ENCODE results near the gene KDM2A.

KDM2A gene

DNA sequence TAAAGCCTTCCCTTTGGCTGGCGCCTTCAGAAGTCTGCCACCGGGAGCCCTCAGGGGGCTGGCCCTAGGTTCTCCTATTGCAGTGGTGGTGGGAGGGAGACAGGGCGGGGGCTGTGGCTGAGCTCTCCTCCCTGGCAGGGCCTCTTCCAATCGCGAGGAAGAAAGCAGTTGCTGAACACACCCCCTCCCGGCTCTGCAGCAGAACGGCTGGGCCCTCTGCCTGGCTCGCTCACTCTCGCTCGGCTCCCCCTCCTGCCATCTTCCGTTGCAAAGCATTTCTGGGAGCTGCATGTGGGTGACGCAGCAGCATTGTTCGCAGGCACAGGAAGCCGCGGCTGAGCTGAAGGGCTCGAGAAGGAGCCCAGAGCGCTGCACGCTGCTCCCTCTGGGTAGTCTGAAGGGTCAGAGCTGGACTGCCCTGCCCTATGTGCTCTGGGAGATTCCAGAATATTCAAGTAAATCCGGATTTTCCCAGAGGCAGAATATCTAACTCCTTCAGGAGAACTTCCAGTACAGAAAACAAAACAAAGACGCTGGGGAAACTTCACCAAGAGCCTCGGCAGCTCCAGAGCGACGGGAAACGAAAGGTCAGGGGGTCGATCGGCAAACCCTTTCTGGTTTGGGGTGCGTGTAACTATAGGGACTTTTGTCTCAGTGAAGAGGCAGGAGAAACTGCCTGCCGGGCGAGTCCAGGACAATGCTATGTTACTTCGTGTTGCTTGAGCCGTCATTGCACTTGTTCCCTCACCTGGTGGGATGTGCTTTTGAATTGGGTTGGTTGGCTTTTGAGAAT is 120.9 kb downstream of the KDM2A start (continued):
- TF ChIP-seq ZBTB1 (tag by site-specific recombination; IDR thresholded peaks at IDR 0.05) (no peak), OSR2 (tag by site-specific recombination; IDR thresholded peaks at IDR 0.05) (peak; percentile 88), MYNN (tag by site-specific recombination; IDR thresholded peaks at IDR 0.05; ENCODE audit: borderline replicate concordance) (no peak), ZEB2 (tag by site-specific recombination; IDR thresholded peaks at IDR 0.05) (peak; percentile 15; the same call in 1 of the 2 replicates), ZNF629 (tag by site-specific recombination; IDR thresholded peaks at IDR 0.05) (peak; percentile 74), YY1 (tag by site-specific recombination; IDR thresholded peaks at IDR 0.05) (peak; percentile 20; the same call in 1 of the 2 replicates), ZNF350 (tag by site-specific recombination; IDR thresholded peaks at IDR 0.05) (no peak), KLF10 (tag by site-specific recombination; IDR thresholded peaks at IDR 0.05) (peak; percentile 87), ZNF561 (tag by site-specific recombination; IDR thresholded peaks at IDR 0.05; ENCODE audit: borderline replicate concordance) (peak; percentile 30; the same call in 1 of the 2 replicates), ZNF155 (tag by site-specific recombination; IDR thresholded peaks at IDR 0.05) (no peak), KLF16 (tag by site-specific recombination; IDR thresholded peaks at IDR 0.05) (0 out of 2 replicates have a peak, but pooled peaks have one; percentile 39), ZNF600 (tag by site-specific recombination; IDR thresholded peaks at IDR 0.05) (peak; percentile 67; the same call in 1 of the 2 replicates), HOXC10 (CRISPR knock-in tag; IDR thresholded peaks at IDR 0.05) (no peak), ZNF596 (tag by site-specific recombination; IDR thresholded peaks at IDR 0.05) (peak; percentile 93), KLF7 (tag by site-specific recombination; IDR thresholded peaks at IDR 0.05; ENCODE audit: borderline replicate concordance) (no peak), ZBTB21 (tag by site-specific recombination; IDR thresholded peaks at IDR 0.05) (0 out of 2 replicates have a peak, but pooled peaks have one; percentile 27), ZNF174 (tag by site-specific recombination; IDR thresholded peaks at IDR 0.05) (no peak), ZNF169 (tag by site-specific recombination; IDR thresholded peaks at IDR 0.05) (no peak), ZNF707 (tag by site-specific recombination; IDR thresholded peaks at IDR 0.05) (no peak), ZIC2 (tag by site-specific recombination; IDR thresholded peaks at IDR 0.05) (no peak), ZNF529 (tag by site-specific recombination; IDR thresholded peaks at IDR 0.05; ENCODE audit: insufficient replicate concordance) (no peak), ZBTB48 (tag by site-specific recombination; IDR thresholded peaks at IDR 0.05) (peak; percentile 30; the same call in 1 of the 2 replicates)
- TF ChIP-seq, protein P1, sequence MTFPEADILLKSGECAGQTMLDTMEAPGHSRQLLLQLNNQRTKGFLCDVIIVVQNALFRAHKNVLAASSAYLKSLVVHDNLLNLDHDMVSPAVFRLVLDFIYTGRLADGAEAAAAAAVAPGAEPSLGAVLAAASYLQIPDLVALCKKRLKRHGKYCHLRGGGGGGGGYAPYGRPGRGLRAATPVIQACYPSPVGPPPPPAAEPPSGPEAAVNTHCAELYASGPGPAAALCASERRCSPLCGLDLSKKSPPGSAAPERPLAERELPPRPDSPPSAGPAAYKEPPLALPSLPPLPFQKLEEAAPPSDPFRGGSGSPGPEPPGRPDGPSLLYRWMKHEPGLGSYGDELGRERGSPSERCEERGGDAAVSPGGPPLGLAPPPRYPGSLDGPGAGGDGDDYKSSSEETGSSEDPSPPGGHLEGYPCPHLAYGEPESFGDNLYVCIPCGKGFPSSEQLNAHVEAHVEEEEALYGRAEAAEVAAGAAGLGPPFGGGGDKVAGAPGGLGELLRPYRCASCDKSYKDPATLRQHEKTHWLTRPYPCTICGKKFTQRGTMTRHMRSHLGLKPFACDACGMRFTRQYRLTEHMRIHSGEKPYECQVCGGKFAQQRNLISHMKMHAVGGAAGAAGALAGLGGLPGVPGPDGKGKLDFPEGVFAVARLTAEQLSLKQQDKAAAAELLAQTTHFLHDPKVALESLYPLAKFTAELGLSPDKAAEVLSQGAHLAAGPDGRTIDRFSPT (tag by site-specific recombination; IDR thresholded peaks at IDR 0.05) = 0 out of 2 replicates have a peak, but pooled peaks have one; percentile 46
- TF ChIP-seq, protein P2, sequence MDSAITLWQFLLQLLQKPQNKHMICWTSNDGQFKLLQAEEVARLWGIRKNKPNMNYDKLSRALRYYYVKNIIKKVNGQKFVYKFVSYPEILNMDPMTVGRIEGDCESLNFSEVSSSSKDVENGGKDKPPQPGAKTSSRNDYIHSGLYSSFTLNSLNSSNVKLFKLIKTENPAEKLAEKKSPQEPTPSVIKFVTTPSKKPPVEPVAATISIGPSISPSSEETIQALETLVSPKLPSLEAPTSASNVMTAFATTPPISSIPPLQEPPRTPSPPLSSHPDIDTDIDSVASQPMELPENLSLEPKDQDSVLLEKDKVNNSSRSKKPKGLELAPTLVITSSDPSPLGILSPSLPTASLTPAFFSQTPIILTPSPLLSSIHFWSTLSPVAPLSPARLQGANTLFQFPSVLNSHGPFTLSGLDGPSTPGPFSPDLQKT (IDR thresholded peaks at IDR 0.05; ENCODE audit: borderline replicate concordance, low read depth, low read length) = no peak
- TF ChIP-seq, protein P3, sequence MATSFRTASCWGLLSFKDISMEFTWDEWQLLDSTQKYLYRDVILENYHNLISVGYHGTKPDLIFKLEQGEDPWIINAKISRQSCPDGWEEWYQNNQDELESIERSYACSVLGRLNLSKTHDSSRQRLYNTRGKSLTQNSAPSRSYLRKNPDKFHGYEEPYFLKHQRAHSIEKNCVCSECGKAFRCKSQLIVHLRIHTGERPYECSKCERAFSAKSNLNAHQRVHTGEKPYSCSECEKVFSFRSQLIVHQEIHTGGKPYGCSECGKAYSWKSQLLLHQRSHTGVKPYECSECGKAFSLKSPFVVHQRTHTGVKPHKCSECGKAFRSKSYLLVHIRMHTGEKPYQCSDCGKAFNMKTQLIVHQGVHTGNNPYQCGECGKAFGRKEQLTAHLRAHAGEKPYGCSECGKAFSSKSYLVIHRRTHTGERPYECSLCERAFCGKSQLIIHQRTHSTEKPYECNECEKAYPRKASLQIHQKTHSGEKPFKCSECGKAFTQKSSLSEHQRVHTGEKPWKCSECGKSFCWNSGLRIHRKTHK (tag by site-specific recombination; IDR thresholded peaks at IDR 0.05) = no peak
- TF ChIP-seq, protein P4, sequence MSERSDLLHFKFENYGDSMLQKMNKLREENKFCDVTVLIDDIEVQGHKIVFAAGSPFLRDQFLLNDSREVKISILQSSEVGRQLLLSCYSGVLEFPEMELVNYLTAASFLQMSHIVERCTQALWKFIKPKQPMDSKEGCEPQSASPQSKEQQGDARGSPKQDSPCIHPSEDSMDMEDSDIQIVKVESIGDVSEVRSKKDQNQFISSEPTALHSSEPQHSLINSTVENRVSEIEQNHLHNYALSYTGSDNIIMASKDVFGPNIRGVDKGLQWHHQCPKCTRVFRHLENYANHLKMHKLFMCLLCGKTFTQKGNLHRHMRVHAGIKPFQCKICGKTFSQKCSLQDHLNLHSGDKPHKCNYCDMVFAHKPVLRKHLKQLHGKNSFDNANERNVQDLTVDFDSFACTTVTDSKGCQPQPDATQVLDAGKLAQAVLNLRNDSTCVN (tag by site-specific recombination; optimal IDR thresholded peaks at IDR 0.05) = no peak
- TF ChIP-seq, protein P5, sequence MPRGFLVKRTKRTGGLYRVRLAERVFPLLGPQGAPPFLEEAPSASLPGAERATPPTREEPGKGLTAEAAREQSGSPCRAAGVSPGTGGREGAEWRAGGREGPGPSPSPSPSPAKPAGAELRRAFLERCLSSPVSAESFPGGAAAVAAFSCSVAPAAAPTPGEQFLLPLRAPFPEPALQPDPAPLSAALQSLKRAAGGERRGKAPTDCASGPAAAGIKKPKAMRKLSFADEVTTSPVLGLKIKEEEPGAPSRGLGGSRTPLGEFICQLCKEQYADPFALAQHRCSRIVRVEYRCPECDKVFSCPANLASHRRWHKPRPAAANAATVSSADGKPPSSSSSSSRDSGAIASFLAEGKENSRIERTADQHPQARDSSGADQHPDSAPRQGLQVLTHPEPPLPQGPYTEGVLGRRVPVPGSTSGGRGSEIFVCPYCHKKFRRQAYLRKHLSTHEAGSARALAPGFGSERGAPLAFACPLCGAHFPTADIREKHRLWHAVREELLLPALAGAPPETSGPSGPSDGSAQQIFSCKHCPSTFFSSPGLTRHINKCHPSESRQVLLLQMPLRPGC (tag by site-specific recombination; IDR thresholded peaks at IDR 0.05) = no peak
- TF ChIP-seq, protein P6, sequence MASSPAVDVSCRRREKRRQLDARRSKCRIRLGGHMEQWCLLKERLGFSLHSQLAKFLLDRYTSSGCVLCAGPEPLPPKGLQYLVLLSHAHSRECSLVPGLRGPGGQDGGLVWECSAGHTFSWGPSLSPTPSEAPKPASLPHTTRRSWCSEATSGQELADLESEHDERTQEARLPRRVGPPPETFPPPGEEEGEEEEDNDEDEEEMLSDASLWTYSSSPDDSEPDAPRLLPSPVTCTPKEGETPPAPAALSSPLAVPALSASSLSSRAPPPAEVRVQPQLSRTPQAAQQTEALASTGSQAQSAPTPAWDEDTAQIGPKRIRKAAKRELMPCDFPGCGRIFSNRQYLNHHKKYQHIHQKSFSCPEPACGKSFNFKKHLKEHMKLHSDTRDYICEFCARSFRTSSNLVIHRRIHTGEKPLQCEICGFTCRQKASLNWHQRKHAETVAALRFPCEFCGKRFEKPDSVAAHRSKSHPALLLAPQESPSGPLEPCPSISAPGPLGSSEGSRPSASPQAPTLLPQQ (tag by site-specific recombination; IDR thresholded peaks at IDR 0.05) = peak; percentile 50; the same call in 1 of the 2 replicates
- TF ChIP-seq, protein P7, sequence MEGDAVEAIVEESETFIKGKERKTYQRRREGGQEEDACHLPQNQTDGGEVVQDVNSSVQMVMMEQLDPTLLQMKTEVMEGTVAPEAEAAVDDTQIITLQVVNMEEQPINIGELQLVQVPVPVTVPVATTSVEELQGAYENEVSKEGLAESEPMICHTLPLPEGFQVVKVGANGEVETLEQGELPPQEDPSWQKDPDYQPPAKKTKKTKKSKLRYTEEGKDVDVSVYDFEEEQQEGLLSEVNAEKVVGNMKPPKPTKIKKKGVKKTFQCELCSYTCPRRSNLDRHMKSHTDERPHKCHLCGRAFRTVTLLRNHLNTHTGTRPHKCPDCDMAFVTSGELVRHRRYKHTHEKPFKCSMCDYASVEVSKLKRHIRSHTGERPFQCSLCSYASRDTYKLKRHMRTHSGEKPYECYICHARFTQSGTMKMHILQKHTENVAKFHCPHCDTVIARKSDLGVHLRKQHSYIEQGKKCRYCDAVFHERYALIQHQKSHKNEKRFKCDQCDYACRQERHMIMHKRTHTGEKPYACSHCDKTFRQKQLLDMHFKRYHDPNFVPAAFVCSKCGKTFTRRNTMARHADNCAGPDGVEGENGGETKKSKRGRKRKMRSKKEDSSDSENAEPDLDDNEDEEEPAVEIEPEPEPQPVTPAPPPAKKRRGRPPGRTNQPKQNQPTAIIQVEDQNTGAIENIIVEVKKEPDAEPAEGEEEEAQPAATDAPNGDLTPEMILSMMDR (tag by site-specific recombination; IDR thresholded peaks at IDR 0.05) = no peak
